NCI-H128 (cell line): Measurements from ENCODE around the gene VWF.
A peak's percentile ranks its signal among the peaks of the same experiment; 100 is the strongest.
"Not testable (repeated sequence)": the region's sequence is repeated elsewhere in the genome, so short reads cannot be mapped to it uniquely, and the experiment has no call there.

Experiments used
- DNase-seq: peaks from one replicate; lab custom pipeline; 2025; ENCODE audit not compliant: unreplicated experiment; lab: John Stamatoyannopoulos, UW

VWF gene

DNA sequence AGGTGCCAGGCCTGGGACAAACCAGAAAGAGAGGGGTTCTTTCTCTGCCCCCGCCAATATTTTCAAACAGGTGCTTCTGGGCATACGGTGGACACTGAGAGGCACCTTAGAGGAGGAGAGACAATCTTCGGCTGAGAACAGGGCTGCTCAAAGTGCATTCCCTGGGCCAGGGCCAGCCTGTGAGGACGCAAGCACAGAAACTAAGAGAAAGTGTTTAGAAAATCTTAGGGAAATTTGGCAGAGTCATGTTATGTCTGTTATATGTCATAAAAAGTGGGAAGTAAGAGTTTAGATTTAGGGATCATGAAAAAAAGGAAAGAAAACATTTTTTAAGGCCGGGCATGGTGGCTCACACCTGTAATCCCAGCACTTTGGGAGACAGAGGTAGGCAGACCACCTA, 83.7 kb downstream of the VWF start:
- no peak for DNase-seq

DNA sequence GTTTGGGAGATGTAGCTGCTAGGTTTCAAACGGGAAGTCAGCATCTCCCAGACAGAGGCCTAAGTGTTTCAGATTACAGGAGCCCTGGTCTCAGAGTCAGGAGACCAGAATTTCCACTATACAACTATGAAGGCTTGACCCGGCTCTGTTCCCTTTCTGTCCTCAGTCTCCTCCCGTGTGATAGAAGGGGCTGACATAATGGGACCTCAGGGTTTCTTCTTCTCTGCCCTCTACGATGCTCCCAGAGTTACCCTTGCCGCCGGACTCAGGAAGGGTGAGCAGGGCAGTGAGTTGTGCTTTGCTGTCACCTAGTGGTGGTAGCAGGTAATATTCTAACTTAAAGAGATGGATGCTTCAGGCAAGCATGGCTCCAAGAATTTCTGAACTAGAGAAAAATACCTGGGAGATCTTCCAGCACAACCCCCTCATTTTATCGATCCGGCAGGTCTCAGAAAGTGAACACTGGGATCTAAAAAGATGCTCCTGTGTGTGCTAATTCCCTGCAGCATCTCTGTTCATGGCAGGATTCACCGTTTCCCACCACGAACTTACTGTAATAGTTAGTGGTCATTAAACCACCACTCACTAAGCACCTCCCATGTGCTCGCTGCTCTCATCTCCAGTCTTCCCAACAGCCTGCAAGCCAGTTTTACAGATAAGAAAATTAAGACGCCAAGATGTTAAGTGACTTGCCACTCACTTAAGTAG, 84.4 kb downstream of the VWF start:
- peak; percentile 75 for DNase-seq

DNA sequence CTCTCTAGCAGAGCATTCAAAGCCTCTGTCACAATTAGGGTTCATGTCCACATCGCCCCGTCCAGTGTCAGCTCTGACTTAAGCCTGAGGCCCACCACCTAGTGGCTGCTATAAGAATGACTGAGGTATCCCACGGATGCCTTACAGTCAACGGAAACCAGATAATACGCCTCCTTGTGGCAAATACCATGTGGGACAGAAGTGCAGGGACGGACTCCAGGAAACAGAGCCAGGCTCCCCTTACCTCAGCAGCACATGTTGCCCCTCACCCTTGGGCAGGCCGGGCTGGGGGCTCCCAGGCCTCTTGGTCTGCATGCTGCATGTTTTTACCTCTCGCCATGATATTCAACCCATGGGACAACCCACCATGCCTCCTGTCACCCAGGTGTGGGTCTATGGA, 86.3 kb downstream of the VWF start:
- DNase-seq = no peak

DNA sequence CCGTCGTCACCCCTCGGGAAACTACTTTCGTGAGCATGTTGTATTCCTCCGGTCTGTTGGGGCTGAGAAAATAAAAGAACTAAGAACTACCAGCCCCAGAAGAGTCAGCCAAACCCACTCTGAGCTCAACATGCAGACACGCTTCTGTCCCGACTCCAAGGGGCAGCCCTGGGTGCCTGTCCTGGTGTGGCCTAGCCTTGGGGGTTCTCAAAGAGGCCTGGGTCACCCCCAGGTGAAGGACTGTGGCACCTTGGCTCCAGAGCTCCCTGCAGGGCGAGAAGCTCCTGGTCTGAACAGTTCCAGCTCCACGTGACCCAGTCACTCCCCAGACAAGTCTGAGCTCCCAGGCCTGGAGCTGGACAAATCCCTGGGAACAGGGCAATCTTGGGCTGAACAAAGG, 87.0 kb downstream of the VWF start:
- no peak for DNase-seq

DNA sequence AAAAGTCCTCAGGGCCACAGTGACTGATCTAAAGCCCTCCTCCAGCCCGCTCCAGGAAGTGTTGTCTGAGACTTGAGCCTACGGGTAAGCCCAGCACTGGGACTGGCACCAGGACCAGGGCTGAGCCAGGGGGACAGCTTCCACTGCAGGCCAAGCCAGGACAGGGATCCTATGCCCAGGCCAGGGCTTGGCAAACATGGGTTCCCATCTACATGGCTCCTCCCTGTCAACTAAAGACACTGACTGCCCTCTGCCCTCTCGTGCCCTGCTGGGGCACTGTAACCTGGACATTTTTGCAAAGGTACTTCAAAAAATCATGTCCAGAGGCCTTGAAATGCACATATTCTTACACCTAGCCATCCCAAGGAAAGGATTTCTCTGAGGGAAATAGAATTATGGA, 88.0 kb downstream of the VWF start:
- no peak for DNase-seq

DNA sequence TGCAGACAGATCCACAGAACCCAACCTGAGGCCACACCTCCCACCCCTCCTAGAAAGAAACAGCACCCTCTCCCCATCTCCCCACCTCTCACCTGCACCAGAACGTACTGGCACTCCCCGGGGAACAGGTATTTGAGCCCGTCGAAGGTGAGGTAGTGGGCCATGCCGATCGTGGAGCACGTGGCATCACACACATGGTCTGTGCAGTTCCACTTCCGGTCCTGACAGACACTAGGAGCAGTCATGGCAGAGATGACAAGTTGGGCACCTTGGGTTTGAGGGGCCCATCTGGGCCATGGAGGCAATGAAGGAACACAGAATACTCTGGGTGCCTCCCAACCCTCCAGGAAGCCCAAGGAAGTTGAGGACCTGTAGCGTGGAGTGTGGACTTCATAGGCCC, 89.9 kb downstream of the VWF start:
- no peak for DNase-seq

DNA sequence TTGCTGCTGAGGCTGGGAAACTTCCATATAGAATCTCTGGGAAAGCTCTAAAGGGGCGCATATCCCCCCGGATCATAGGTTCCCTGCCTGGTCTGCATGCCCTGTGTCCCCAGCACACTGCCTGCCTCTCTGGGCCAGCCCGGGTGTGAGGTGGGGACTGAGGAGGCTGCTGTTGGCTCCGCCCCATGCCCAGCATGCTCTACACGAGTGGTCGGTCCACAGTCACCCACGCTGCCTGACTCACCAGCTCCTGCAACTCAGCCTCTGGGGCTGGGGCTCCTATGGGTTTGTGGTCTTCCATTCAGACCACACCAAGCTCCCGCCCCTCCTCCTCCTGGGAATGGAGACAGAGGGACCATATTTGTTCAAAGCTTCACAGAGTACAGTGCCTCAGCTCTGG, 90.9 kb downstream of the VWF start:
- DNase-seq = no peak

DNA sequence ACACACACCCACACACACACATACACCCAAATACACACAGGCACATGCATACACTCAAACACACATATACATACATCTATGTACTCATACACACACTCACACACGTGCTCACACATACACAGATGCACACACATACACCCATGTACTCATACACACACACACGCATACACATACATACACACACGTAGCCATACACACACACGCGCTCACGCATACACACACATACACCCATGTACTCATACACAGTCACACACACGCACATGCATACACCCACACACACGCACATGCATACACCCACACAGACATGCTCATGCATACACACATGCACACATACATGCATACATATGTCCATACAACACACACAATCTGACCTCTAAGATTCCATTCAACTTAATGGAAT, 91.7 kb downstream of the VWF start:
- no peak for DNase-seq

DNA sequence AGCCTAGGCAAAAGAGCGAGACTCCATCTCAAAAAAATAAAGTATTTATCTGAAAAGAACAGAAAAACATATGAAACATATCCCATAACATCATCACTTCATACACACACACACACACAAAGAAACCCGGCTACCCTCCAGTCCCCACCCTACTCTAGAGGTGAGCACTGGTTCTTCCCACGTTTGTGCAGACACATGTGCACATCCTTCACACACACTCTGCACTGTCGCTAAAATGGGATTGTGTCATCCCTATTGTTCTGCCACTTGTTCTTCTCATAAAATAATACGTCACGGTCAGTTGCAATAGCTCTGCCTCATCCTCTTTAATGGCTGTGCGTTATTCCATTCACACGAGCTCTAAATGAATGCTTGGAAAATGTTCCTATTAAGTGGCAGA, 93.5 kb downstream of the VWF start:
- no peak for DNase-seq

DNA sequence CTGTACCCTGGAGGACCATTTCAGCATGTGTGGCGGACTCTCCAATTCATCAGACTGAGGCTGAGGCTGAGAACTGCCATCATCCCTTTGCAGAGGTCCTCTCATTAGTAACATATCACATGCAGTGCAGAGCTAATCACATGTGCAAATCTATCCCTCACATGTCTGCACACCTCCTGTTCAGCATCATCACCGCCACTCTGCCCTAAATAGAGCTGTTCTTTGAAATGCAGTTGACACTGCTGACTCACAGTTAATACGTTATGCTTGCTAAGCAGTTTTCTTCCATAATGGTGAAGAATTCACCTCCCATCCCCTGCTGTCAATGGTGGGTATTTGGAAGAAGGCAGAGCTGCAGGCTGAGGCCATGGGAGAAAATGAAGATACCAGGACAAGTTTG, 94.4 kb downstream of the VWF start:
- DNase-seq = no peak

DNA sequence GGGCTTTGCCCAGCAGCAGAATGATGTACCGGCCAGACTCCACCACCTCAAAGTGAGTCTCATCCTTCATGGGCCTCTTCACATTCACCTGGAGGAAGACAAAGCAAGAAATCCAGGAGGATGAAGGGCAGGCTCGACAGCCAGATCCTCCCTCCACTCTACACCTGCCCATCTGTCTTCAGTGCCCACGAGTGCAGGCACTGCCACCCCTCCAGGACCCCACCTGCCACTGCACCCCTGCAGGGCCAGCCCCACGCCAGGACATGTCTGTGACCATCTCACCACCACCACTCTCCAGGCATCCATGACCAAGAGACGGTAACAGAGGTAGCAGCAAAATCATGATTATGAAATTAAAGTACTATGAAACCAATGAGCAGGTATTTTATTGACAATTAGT, 95.1 kb downstream of the VWF start:
- no peak for DNase-seq

DNA sequence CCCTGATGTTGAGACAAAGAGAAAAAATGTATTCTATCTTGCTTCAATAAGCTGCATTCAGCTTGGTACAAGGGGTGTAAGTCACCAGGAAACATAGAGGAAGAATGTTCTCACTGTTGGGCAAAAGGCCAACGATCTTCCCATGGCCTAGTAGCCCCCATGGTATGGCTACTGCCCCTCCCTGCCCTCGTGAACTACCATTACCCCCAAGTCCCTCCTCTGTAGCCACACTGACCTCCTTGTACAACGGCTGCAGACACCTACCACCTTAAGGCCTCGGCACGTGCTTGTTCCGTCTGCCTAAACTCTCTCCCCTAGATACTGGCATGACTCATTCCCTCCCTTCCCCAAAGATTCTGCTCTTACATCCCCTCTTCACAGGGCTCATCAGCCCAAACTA, 97.5 kb downstream of the VWF start:
- no peak for DNase-seq

DNA sequence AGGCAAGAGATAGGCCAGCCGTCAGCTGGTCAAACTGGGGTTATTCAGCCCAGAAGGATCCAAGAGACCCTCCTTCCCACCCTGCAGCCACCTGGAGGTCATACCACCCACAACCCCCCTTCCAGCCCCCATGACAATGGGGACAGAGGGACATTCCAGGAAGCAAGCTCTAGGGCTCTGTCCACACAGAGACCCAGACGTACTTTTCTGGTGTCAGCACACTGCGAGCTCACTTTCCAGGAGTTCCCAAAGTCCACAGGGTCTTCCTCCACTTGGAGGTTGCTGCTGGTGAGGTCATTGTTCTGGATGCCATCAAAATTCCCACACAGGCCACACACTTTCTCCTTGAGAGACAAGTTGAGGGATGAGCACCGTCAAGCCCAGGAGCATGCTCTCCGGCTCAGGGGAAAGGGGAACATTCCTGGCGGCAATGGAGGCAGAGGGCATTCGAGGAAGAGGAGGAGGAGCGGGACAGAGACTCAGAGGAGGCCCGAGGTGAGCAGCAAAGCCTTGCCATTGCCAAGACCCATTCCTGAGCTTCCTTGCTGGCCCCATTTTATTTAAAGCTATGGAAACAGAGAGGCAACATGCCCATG, 98.7 kb downstream of the VWF start:
- DNase-seq = not testable (repeated sequence)

DNA sequence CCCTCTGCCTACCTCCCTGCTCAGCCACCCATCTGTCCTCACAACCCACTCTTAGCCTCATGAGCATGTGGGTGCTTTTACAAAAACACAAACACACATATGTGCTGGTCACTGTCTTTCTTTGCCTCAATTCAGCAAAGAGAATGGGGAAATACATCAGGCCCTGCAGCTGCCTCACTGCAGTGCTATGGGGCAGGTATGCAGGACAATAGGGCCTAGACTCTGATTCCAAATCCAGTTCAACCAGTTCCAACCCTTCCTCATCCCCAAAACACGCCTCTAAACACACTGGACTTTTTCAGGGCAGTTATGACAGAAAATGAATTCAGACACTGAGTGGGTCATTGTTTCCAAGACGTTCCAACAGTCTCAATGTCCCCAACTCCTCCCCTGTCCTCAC, 100.4 kb downstream of the VWF start:
- DNase-seq = not testable (repeated sequence)

DNA sequence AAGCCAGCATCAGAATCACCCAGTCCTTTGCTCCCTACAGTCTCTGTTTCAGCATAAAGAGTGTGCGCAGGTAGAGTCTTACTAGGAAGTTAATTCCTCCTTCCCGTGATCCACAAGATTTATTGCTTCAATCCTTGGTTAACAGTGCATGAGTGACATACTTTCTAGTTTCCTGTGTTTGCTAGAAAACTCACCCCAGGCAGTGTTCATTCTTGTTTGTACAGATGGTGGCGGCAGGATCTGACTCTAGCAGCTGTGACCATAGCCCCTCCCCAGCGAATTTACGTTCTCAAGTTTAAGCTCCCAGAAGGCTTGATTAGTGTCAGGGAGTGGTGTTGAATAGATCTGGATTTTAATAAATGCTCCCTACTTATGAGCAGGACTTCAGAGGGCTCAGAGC, 103.5 kb downstream of the VWF start:
- no peak for DNase-seq

DNA sequence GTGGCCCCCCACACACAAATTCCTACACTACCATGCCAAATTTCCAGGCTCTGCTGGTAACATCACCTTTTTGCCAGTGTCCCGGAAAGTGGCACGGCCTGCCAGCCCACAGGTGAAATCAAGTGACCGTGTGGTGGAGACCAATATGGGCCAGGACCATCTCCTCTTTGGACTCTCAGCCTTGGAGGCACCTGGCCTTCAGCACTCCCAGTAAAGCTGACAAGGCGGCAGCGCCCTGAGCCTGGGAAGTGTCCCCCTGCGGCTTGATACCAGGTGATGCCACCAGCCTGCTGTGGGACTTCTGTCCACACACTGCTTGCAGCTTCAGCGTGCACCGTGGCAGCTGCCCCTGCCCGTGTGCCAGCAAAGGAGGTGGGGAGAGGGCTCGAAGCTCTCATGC, 104.0 kb downstream of the VWF start:
- DNase-seq = not testable (repeated sequence)

DNA sequence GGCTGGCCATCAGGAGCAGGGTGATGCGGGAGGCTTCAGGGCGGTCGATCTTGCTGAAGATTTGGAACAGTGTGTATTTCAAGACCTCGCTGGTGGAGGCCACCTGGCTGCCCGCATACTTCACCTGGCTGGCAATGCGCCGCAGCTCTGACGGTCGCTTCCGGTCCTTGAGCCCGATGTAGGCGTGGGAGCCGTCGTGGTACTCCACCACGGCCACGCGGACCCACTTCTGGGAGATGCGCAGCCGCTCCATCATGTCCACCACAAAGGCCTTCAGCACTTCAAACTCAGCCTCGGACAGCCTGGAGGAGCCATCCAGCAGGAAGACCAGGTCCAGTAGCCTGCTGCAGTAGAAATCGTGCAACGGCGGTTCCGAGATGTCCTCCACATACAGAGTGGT, 105.2 kb downstream of the VWF start:
- not testable (repeated sequence) for DNase-seq

DNA sequence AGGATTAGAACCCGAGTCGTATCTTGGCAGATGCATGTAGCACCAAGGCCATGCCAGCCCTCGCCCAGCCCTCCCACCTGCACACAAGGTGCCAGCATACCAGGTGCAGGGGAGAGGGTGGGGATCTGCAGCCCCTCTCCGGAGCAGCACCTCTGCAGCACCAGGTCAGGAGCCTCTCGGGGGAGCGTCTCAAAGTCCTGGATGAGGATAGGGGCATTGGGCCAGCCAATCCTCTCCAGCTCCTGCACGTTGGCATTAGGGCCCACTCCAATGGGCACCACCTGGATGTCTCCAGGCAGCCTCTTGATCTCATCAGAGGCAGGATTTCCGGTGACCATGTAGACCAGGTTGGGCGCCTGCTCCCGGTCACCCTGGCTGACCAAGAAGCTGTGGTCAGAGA, 106.2 kb downstream of the VWF start:
- no peak for DNase-seq

DNA sequence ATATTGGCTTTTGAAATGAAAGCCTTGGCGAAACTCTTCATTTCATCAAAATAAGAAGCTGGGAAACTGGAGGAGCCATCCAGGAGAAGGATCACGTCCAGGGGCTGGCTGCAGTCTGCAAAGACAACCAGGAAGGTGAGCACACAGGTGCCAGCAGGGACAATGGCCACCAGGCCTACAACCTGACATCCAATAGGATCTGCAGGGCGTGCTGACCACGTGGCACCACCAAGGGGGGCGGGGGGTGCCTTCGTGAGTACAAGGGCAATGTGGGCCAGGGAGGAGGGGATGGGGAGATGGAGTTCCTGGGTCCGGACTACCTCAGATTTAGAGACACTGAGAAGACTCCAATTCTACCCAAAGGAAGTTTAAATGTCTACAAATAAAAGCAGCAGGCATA, 107.7 kb downstream of the VWF start:
- no peak for DNase-seq

DNA sequence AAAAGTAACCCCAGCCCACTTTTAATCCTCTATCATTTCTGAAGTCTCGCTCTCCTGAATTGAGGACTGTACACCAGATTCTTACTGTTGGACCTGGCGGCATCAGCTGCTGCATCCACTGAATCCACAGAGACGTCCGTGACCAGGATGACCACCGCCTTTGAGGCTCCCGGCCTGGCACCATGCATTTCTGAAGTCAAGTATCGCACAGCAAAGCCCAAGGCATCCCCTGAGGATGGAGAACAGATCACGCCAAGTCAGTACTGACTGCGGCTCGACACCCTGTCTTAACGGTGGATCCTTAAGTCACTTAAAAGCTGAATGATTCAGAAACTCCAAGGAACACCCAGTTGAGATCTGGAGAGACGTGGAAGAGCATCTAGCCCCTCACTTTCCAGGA, 108.5 kb downstream of the VWF start:
- DNase-seq = not testable (repeated sequence)

DNA sequence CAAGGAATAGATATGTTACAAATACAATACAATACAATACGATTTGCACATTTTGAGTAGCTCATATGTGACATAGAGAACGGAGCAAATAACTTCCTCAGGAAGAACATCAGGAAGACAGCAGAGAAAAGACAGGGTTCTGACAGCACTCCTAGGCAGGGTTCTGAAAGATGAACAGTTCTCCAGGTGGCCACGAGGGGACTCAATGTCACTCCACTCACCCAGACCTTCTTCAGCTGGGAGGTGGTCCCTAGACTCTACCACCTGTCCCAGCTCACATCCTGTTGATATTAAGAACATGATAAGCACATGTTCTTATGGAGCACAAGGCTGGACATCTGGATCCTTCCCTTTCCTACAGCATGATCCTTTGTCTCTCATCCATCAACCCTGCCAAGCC, 109.2 kb downstream of the VWF start:
- DNase-seq = not testable (repeated sequence)

DNA sequence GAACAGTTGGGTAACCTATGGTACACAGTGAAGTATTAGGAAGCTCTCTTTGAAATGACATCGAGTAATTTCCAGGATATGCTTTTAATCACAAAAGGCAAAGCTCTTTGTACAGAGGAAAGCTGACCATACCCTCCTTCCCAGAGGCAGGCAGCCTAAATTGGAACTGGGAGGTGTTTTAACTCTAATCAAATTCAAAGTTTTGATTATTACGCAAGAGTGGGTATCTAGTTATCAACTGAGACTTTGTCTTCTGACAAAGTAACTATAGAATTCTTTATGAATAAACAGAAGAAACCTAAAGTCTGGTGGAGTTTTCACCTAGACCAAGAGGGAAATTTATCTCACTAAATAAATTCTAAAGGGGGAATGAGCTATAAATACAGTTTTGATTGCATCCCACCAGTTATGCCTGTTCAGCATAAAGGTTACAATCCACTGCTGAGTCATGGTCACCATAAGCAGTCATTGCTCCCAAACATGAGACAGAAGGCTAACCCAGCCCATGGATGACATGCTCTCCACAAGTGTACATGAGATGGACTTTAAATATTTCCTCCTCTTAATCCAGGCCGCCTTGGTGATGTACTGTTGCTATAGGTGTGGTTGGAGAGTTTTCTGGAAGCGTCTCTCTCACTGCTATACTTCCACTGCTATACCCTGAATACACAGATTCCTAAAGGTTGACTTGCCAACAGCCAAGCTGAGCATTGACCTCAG, 113.7 kb downstream of the VWF start:
- DNase-seq = not testable (repeated sequence)
